ENCODE data around the gene ACTL6B.

The ACTL6B gene

DNA sequence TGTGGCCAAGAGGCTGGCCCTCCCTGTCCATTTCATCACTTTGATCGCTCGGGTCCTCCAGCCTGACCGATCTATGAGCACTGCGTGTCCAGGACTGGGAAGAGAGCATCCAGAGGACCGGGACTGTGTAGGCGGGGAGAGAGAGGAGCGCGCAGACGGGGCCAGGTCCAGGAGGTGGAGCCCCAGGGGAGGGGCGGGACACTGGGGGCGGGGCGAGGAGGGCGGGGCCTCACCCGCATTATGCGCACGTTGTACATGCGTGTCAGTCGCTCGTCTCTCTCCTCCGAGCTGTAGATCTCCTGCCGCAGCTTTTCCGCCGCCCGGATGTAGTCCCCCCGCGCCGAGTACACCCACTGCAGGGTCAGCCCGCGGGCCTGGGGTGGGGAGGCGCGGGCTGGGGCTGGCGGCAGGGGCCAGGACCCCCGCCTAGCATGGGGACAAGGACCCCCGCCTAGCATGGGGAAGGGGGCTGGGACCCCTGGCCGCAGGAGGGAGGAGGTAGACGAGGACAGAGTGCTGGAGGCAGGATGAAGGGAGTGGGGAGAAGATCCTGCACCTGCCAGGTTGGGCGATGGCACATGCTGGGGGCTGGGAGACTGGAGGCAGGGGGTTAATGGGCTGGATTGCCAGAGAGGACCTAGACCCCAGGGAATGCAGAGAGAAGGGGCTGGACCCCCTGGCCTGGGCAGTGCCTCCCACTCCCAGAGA, 29.6 kb downstream of the ACTL6B start:
- peak; percentile 85 for DNase-seq

GRCh38 chr7:100626055-100626454, 30.2 kb downstream of the ACTL6B start:
- DNase-seq: no peak

- no peak for DNase-seq
These were observed 32.1 kb downstream of the ACTL6B start for GRCh38 chr7:100623951-100624824.

- DNase-seq: no peak
These were observed 34.7 kb downstream of the ACTL6B start for GRCh38 chr7:100621554-100621953.

DNA sequence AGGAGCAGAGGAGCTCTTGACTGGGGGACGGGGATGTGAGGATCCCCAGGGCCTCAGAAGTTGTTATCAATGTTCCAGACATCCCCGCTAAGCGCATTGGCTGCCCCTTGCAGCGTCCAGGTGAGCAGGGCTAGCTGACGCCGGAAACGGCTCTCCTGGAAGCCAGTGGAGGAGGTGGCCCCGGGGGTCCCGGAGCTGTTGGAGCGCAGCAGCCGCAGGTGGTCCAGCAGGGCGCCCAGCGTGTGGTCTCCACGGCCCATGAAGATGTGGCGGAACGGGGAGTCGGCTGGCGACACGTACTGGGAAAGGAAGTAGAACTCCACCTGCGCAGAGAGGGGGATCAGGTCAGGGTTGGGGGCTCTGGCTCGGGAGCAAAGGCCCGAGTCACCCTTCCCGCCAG, 35.4 kb downstream of the ACTL6B start:
- no peak for DNase-seq

DNA sequence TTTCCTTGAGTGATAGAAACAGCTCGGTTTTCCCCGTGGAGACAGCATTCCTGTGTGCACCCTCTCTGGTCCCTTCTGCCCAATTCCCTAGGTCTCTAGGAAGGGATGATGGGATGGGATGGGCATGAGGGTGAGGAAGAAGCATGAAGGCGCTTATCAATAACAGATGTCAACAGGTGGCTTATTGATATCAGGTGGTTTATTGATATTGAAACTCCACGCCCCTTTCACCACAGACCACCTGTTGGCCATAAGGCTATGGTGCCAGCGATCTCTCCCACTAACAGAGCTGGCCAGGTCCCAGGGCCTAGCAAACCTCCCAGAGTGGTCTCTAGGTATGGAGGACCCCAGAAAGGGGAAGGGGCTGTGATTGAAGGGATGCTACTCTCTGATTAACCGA, 36.0 kb downstream of the ACTL6B start:
- DNase-seq: no peak

DNA sequence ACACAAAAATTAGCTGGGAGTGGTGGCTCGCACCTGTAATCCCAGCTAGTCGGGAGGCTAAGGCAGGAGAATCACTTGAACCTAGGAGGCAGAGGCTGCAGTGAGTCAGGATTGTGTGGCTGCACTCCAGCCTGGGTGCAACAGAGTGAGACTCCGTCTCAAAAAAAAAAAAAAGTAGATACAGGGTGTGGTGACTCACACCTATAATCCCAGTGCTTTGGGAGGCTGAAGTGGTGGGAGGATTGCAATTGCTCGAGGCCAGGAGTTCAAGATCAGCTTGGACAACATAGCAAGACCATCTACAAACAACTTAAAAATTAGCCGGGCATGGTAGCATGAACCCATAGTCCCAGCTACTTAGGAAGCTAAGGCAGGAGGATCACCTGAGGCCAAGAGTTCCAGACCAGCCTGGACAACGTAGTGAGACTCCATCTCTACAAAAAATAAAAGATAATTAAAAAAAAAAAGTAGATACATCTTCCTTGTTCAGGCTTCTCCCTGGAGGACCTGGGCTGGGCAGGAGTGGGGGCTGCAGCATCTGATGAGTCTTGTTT, 41.9 kb downstream of the ACTL6B start:
- DNase-seq: no peak

GRCh38 chr7:100613412-100614175, 42.7 kb downstream of the ACTL6B start:
- DNase-seq: no peak

GRCh38 chr7:100612730-100613390, 43.4 kb downstream of the ACTL6B start:
- no peak for DNase-seq

GRCh38 chr7:100611983-100612729, 44.1 kb downstream of the ACTL6B start, which contains the start of gene MOSPD3:
TSS of gene MOSPD3 (plus strand) at chr7:100612540. CDS start at chr7:100612792, 252 bp downstream.
- peak; percentile 100 for DNase-seq

DNA sequence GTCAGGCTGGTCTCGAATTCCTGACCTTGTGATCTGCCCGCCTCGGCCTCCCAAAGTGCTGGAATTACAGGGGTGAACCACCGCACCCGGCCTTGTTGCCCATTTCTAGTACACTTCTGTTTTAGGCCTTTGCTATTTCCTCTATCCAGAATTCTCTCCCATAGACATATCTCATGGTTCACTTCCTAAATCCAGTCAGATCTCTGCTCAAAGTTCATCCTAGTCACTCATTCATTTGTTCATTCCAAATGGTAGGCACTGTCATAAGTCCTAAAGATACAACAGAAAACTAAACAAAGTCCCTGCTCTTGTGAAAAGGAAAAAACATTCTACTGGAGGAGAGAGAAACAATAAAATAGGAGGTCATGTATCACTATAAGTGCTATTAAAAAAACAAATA, 46.3 kb downstream of the ACTL6B start:
- no peak for DNase-seq

GRCh38 chr7:100607111-100607510, 49.1 kb downstream of the ACTL6B start:
- DNase-seq: no peak

- DNase-seq: no peak
These were observed 49.9 kb downstream of the ACTL6B start for GRCh38 chr7:100606313-100606712.

DNA sequence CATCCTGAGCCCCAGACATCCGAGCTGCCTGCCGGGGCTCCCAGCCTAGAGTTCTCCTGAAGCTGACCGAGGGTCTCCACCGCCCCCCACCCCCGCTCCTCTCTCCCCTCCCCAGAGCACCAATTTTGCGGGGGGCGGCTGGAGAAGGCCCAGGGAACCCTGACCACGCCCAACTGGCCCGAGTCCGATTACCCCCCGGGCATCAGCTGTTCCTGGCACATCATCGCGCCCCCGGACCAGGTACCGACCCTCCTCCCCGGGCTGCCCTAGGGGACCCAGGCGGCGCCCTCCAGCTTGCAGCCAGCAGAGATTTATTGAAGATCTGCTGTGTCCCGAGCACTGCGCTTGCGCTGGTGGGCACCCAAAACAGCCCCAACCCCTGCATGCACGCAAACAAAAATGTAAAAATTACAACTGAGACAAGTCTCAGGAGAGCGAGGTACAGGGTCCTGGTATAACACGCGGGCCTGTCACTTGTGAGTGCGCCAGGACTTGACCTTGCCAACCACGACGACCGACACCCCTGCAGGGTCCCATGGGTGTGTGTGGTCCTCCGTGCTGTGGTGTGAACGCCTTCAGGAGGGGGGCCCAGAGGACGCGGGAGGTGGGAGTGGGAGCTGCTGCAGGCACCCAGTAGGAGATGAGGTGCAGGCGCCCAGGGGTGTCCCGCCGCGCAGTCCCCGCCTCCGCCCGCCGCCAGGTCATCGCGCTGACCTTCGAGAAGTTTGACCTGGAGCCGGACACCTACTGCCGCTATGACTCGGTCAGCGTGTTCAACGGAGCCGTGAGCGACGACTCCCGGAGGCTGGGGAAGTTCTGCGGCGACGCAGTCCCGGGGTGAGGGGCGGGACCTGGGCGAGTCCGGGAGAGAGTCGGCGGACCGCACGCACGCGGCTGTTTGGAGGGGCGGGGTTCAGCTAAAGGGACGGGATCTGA, 51.0 kb downstream of the ACTL6B start:
- DNase-seq: no peak

DNA sequence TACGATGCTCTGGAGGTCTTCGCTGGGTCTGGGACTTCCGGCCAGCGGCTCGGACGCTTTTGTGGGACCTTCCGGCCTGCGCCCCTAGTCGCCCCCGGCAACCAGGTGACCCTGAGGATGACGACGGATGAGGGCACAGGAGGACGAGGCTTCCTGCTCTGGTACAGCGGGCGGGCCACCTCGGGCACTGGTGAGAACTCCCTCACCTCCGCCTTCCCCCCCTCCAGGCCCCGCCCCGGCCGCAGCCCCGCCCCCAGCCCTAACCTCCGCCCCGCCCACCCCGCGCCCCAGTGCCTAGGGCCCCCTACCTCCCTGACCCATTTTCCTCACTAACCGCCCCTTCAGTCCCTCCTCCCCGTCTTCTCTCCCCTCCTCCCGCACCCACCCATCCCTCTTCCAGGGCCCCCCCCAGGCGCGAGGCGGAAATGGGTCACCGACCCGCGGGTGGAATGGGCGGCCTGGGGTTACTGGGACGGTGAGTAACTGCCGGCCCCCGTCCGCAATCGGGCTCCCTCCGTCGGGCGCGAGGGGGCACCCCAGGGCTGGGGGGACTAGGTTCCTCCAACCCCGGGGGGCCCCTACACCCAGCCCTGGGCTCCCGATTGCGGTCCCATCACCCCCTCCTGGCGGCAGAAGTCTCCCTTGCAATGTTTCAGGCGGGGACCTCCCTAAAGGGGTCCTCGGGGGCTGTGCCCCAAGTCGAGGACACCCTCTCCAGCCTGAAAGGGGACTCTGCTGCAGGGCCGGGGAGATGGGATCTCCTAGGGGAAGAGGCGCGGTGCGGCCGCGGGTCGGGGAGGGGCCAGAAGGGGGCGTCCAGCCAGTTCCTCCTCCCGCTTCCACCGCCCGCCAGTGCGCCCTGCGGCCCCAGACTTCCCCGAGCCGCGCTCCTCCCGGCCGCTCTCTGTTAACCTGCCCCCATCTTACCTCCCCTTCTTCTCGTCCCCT, 51.9 kb downstream of the ACTL6B start:
- peak; percentile 86 for DNase-seq

DNA sequence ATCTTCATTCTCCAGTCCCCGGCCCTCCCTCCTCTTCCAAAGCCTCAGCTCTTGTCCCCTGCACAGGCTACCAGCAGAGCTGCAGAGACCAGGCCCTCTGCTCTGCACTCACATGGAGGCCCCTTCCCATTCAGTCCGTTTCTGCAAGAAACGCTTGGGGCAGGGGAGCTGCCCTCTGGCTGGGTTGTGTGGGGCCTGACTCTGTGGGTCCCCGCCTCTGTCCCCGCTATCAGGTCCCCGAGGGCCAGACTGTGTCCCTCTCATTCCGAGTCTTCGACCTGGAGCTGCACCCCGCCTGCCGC, 52.6 kb downstream of the ACTL6B start:
- DNase-seq: peak; percentile 57

DNA sequence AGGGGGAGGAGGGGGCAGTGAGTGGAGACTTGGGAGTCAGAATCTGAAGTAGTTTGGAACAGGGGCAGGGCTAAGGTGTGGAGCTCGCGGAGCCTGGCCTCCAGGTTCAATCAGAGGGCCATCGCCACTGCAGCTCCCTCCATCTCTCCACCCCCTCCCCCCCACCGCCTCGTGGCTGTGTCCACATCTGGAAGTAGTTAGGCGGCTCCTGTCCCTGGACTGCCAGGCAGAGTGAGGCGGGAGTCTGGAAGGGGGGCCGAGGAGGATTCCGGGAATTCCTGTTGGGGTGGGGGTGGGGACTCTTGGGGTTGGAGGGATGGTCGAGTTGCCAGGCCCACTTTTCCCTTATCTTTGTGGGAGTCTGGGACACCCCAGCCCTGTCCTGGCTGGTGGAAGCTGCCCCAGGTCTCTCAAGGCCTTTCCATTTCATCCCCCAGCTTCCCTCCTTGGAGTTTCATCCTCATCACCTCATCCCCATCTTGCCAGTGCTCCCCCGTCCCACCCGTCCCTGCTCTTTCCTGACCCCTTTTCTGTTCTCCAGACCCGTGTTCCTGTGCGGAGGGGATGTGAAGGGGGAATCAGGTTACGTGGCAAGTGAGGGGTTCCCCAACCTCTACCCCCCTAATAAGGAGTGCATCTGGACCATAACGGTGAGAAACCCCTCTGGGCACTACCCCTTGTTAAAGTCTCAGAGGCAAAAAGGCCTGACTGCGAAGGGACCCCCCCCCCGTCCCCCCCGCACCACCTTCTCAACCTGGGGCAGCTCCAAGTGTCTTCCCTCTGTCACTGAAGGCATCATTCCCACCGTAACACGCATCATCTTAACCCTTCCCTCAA, 53.1 kb downstream of the ACTL6B start:
- peak; percentile 93 for DNase-seq

GRCh38 chr7:100600730-100601038, 55.6 kb downstream of the ACTL6B start:
- no peak for DNase-seq
